MCF 10A (cell line): Measurements from ENCODE around the gene EWSR1. TPM values are rescaled to one million over a fixed set of nuclear protein-coding genes. Genes with fewer than 3 reads are reported as not detected.

Experiments used
- BruUV-seq: library from RNA; stranded (reverse); fragments of 400-500 nt; replicated peaks from 2 replicates; lab custom pipeline; 2021; lab: Mats Ljungman, UMichigan
- CTCF ChIA-PET: fragments of 300-600 bp; sonication (Branson Sonifier 250); formaldehyde crosslinking; extraction: SDS; loops from one replicate; lab custom pipeline; 2021; ENCODE audit warnings: antibody characterized with exemption, inconsistent platforms; lab: Yijun Ruan, JAX
- POLR2A ChIA-PET: fragments of 300-600, 350-650 bp; sonication (Branson Sonifier 250); formaldehyde crosslinking; extraction: SDS; loops from one replicate; lab custom pipeline; 2020; ENCODE audit warnings: antibody characterized with exemption, inconsistent platforms; lab: Yijun Ruan, JAX
- DNase-seq: peaks from one replicate; pipeline ENCODE4 v3.0.0-alpha.2; 2018; ENCODE audit not compliant: unreplicated experiment
- H3K27ac Mint-ChIP-seq: one replicate; pipeline ENCODE4 v1.8.0; 2022; ENCODE audit warnings: mild to moderate bottlenecking, low read depth, mixed read lengths; ENCODE audit not compliant: unreplicated experiment
- H3K27me3 Mint-ChIP-seq: one replicate; pipeline ENCODE4 v1.8.0; 2022; ENCODE audit warnings: mixed read lengths; ENCODE audit not compliant: insufficient read depth, unreplicated experiment
- H3K36me3 Mint-ChIP-seq: one replicate; pipeline ENCODE4 v1.8.0; 2022; ENCODE audit warnings: mild to moderate bottlenecking, moderate library complexity, mixed read lengths; ENCODE audit not compliant: insufficient read depth, unreplicated experiment
- H3K4me1 Mint-ChIP-seq: one replicate; pipeline ENCODE4 v1.8.0; 2022; ENCODE audit warnings: mixed read lengths; ENCODE audit not compliant: insufficient read depth, unreplicated experiment
- H3K4me3 Mint-ChIP-seq: one replicate; pipeline ENCODE4 v1.8.0; 2022; ENCODE audit warnings: mild to moderate bottlenecking, moderate library complexity, mixed read lengths; ENCODE audit not compliant: unreplicated experiment
- H3K9me3 Mint-ChIP-seq: one replicate; pipeline ENCODE4 v1.8.0; 2022; ENCODE audit warnings: mixed read lengths; ENCODE audit not compliant: unreplicated experiment
- intact Hi-C: fragments of 100-400 bp; cut with micrococcal nuclease; formaldehyde crosslinking; loops from 2 replicates; pipeline ENCODE4 v1.14.1; 2022
- total RNA-seq: library from RNA; stranded (reverse); gene quantifications from 2 replicates; pipeline ENCODE4 v1.2.3, GENCODE V29; 2022
- TF ChIP-seq, protein P1 (sequence below): fragments of 200-600 bp; IDR thresholded peaks from one replicate; pipeline ENCODE4 v1.8.0; 2022; ENCODE audit warnings: antibody characterized with exemption, mild to moderate bottlenecking; ENCODE audit not compliant: unreplicated experiment

Gene EWSR1
- total RNA-seq, 1 experiment from 2014 or later = 486 TPM

DNA sequence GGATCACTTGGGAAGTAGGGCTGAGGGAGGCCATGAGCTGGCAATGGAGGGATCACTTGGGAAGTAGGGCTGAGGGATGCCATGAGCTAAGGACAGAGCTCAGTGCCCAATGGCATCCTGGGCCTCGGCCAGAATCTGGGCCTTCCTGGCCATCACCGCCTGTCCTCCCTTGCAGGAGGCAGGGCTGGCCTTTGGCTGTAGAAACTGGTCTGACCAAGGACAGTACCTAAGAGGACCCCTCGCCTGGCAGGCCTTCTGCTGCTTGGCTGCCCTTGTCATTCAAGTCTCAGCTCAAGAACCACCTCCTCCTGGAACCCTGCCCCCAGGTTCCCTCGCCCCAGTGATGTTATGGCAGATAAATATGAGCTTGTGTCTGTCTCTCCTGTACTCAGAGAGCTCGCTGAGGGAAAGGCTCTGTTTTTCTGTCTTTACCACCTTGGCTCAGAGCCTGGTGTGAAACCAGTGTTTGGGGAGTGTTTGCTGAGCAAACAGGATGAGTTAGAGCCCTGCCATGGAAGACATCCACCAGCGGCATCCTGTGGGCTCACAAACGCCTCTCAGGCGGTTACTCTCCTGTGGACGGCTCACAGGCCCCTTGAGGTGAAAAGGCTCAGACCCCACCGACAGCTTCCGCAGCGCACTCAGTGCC lies 66.8 kb downstream of the EWSR1 start:
- Mint-ChIP-seq H3K9me3 (no peaks in the 10 kb centered on the region), H3K4me3 (no peak overlapping the region), H3K36me3 (peaks cover 42% of the 10 kb centered on the region), H3K27ac (no peak overlapping the region), H3K27me3 (no peaks in the 10 kb centered on the region), H3K4me1 (peaks cover 11% of the 10 kb centered on the region)
- ChIA-PET CTCF (interaction anchor here (0.6 to 0.7 kb wide), 2 partner anchors 413 to 1002 kb away, joined by 3 read pairs; no protein-coding TSS in a partner anchor), POLR2A (interaction anchor here (1.0 to 1.4 kb wide), 2 partner anchors 12 to 14 kb away, joined by 3 to 4 read pairs; no protein-coding TSS in a partner anchor)
- TF ChIP-seq, protein P1, sequence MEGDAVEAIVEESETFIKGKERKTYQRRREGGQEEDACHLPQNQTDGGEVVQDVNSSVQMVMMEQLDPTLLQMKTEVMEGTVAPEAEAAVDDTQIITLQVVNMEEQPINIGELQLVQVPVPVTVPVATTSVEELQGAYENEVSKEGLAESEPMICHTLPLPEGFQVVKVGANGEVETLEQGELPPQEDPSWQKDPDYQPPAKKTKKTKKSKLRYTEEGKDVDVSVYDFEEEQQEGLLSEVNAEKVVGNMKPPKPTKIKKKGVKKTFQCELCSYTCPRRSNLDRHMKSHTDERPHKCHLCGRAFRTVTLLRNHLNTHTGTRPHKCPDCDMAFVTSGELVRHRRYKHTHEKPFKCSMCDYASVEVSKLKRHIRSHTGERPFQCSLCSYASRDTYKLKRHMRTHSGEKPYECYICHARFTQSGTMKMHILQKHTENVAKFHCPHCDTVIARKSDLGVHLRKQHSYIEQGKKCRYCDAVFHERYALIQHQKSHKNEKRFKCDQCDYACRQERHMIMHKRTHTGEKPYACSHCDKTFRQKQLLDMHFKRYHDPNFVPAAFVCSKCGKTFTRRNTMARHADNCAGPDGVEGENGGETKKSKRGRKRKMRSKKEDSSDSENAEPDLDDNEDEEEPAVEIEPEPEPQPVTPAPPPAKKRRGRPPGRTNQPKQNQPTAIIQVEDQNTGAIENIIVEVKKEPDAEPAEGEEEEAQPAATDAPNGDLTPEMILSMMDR = no peak
- no peak for DNase-seq
- no TSS peak for BruUV-seq
- intact Hi-C loops = no loop called here

DNA sequence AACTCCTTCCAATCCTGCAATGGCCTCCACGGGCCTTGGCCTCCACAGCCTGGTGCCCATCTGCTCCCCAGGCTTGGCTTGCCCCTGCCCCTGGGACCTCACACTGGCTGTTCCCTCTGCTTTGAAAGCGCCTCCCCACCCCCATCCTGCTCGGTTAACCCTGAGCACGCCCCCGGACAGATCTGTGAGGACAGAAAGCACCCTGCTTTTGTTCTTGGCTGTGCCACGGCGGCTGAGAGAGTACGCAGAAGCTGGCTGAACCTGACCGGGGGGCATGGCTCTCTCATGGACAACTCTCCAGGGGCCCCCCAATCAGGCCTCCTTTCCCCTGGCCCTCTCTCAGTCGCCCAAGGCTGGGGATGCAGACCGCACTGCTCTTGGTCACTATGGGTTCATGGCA lies 67.6 kb downstream of the EWSR1 start:
- TF ChIP-seq, protein P1 = no peak
- ChIA-PET CTCF (no interaction called here), POLR2A (no interaction called here)
- no TSS peak for BruUV-seq
- Mint-ChIP-seq H3K9me3 (no peaks in the 10 kb centered on the region), H3K36me3 (peaks cover 35% of the 10 kb centered on the region), H3K27ac (no peak overlapping the region), H3K27me3 (no peaks in the 10 kb centered on the region), H3K4me1 (peaks cover 16% of the 10 kb centered on the region), H3K4me3 (no peak overlapping the region)
- intact Hi-C loops = no loop called here
- no peak for DNase-seq

DNA sequence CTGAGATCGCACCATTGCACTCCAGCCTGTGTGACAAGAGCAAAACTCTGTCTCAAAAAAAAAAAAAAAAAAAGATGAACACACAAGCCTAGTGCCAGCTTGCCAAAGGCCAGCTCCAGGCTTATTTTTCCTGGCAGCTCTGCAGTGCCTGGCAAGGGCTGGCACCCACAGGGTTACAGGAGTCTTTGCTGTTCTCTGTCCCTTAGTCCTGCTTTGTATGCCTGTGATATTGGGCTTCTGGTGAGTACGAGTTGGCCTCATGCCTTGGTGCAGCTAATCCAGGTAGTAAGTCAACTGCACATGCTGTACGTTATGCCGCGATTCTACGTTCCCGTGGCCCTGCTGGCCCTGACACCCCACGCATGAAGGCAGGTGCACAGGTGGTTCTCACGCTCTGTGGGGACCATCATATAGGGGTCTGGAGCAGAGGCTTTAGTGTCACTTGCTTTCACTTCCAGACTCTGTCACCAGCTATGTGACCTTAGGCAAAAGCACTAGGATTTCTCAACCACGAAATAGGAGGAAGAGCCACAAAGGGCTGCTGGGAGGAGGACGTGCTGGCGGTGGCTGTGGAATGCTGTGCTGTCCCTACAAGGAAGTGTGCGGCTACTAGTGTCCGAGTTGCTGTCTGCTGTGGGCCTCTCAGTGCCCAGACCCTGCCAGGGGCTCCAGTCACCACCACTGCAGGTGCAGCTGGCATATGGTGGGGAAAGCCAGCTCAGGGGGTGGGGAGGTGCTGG lies 68.9 kb downstream of the EWSR1 start:
- ChIA-PET CTCF (no interaction called here), POLR2A (no interaction called here)
- BruUV-seq = no TSS peak
- Mint-ChIP-seq H3K36me3 (peaks cover 31% of the 10 kb centered on the region), H3K4me1 (peaks cover 16% of the 10 kb centered on the region), H3K27ac (no peak overlapping the region), H3K4me3 (no peak overlapping the region), H3K27me3 (no peaks in the 10 kb centered on the region), H3K9me3 (no peaks in the 10 kb centered on the region)
- intact Hi-C loops = no loop called here
- TF ChIP-seq, protein P1 = no peak
- no peak for DNase-seq

DNA sequence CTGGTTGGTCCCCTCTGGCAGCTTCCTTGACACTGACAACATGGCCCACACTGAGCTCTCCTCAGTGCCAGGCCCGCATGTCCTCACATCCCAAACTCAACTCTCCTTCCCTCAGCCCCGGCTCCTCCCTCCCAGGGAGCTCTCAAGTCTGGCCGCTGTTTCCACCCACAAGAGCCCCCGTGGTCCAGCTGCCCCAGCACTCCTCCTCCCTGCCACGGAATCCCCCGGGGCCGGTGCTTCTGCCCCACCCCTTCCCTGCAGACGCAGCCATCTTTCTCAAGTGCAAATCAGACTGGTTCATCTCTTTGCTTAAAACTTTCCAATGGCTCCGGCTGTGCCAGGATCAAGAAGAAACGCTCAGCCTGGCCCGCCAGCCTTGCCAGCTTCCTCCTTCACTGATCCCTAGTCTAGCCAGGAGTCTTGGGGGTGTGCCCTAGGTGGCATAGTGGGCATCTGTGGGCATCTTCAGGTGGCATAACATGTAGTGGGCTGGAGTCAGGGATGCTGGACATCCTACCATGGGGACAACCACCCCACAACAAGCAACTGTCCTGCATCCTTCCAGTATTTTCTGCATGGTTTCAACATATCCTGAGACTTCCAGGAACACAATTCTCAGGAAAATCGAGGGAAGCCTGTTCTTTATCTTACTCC lies 69.7 kb downstream of the EWSR1 start:
- Mint-ChIP-seq H3K4me3 (no peak overlapping the region), H3K27ac (no peak overlapping the region), H3K4me1 (peaks cover 16% of the 10 kb centered on the region), H3K36me3 (peaks cover 33% of the 10 kb centered on the region), H3K9me3 (no peaks in the 10 kb centered on the region), H3K27me3 (no peaks in the 10 kb centered on the region)
- intact Hi-C loops = no loop called here
- TF ChIP-seq, protein P1 = no peak
- ChIA-PET CTCF (no interaction called here), POLR2A (no interaction called here)
- no peak for DNase-seq
- no TSS peak for BruUV-seq
